PC-9 (cell line): ENCODE measurements around the gene ITPRIPL1. TPM values are rescaled to one million over a fixed set of nuclear protein-coding genes. Genes with fewer than 3 reads are reported as not detected.

Source experiments
- BruUV-seq: library from RNA; stranded (reverse); fragments of 400-500 nt; replicated peaks from 2 replicates; lab custom pipeline; 2021; lab: Mats Ljungman, UMichigan
- CTCF ChIA-PET: fragments of 300-600 bp; sonication (Branson Sonifier 250); formaldehyde crosslinking; loops from one replicate; lab custom pipeline; 2022; ENCODE audit warnings: antibody characterized with exemption; lab: Charles Lee
- POLR2A ChIA-PET: fragments of 300-600 bp; sonication (Branson Sonifier 250); formaldehyde crosslinking; loops from one replicate; lab custom pipeline; 2022; ENCODE audit warnings: antibody characterized with exemption; ENCODE audit not compliant: unreplicated experiment; lab: Charles Lee
- DNase-seq, 2 experiments: peaks; one replicate each; pipeline versions ENCODE4 v3.0.0 to v3.0.0-alpha.2; 2015 to 2022; ENCODE audit warnings: mixed read lengths in 1 of 2
- H2AFZ ChIP-seq: fragments of 200-600 bp; sonication (generic); 2 replicates; pipeline ENCODE4 v1.8.1; 2017; ENCODE audit warnings: antibody characterized with exemption
- H3F3A ChIP-seq: fragments of 200-600 bp; sonication (generic); 2 replicates; pipeline ENCODE4 v1.8.1; 2017; ENCODE audit warnings: antibody characterized with exemption, mild to moderate bottlenecking, low read depth; ENCODE audit not compliant: insufficient read depth
- H3K27ac ChIP-seq: fragments of 200-600 bp; sonication (generic); 2 replicates; pipeline ENCODE4 v1.6.1; 2016; ENCODE audit warnings: mixed run types
- H3K27me3 ChIP-seq: fragments of 200-600 bp; sonication (generic); 2 replicates; pipeline ENCODE4 v1.6.1; 2016; ENCODE audit warnings: low read depth, mixed run types; ENCODE audit not compliant: insufficient read depth
- H3K36me3 ChIP-seq: fragments of 200-600 bp; sonication (generic); 2 replicates; pipeline ENCODE4 v1.6.1; 2016; ENCODE audit warnings: low read depth, mixed run types
- H3K4me1 ChIP-seq: fragments of 200-600 bp; sonication (generic); replicated peaks from 2 replicates; pipeline ENCODE4 v1.6.1; 2016; ENCODE audit warnings: mixed run types; ENCODE audit not compliant: insufficient read depth
- H3K4me2 ChIP-seq: fragments of 200-600 bp; sonication (generic); 2 replicates; pipeline ENCODE4 v1.6.1; 2017; ENCODE audit warnings: mixed run types
- H3K4me3 ChIP-seq: fragments of 200-600 bp; sonication (generic); 2 replicates; pipeline ENCODE4 v1.6.1; 2016; ENCODE audit warnings: mixed run types
- H3K79me2 ChIP-seq: fragments of 200-600 bp; sonication (generic); 2 replicates; pipeline ENCODE4 v1.6.1; 2017; ENCODE audit warnings: low read depth, mixed run types
- H3K9me2 ChIP-seq: fragments of 200-600 bp; sonication (generic); 2 replicates; pipeline ENCODE4 v1.8.1; 2017; ENCODE audit warnings: mild to moderate bottlenecking; ENCODE audit not compliant: insufficient read depth
- H3K9me3 ChIP-seq: fragments of 200-600 bp; sonication (generic); 2 replicates; pipeline ENCODE4 v1.8.1; 2016; ENCODE audit warnings: low read depth; ENCODE audit not compliant: insufficient read depth
- H4K20me1 ChIP-seq: fragments of 200-600 bp; sonication (generic); 2 replicates; pipeline ENCODE4 v1.8.1; 2017; ENCODE audit not compliant: insufficient read depth
- CTCF ChIP-seq: fragments of 200-600 bp; sonication (generic); conservative IDR thresholded peaks from 2 replicates; pipeline ENCODE4 v1.6.1; 2017; ENCODE audit warnings: mixed run types, antibody characterized with exemption, mild to moderate bottlenecking, moderate library complexity
- EZH2 ChIP-seq: fragments of 200-600 bp; sonication (generic); IDR thresholded peaks from 2 replicates; pipeline ENCODE4 v1.8.0; 2017; ENCODE audit warnings: antibody characterized with exemption, low read depth
- intact Hi-C: fragments of 100-400 bp; cut with micrococcal nuclease; formaldehyde crosslinking; loops from one replicate; pipeline ENCODE4 v1.10.0; 2022; ENCODE audit not compliant: unreplicated experiment
- total RNA-seq: library from RNA; stranded (reverse); gene quantifications from 2 replicates; pipeline ENCODE4 v1.2.3, GENCODE V29; 2021

The ITPRIPL1 gene
- total RNA-seq, 1 experiment from 2014 or later: not detected

GRCh38 chr2:96374211-96374951 is 49.3 kb downstream of the ITPRIPL1 start:
- ChIA-PET CTCF (no interaction called here), POLR2A (no interaction called here)
- no peaks in the 10 kb centered on the region for H3K9me2 ChIP-seq
- H3F3A ChIP-seq: peaks cover 18% of the 10 kb centered on the region
- H3K27me3 ChIP-seq: no peaks in the 10 kb centered on the region
- peak overlapping the region; percentile 6; the same call in 1 of the 2 replicates for H3K4me2 ChIP-seq
- H3K27ac ChIP-seq: no peak overlapping the region
- H3K9me3 ChIP-seq: peaks cover 23% of the 10 kb centered on the region; the same call in 1 of the 2 replicates
- H3K4me1 ChIP-seq: peaks cover 12% of the 10 kb centered on the region
- no TSS peak for BruUV-seq
- H3K79me2 ChIP-seq: no peaks in the 10 kb centered on the region
- TF ChIP-seq EZH2 (no peak), CTCF (no peak)
- intact Hi-C loops: no loop called here
- DNase-seq: peak in 1 of 2 experiments; percentile 61
- H4K20me1 ChIP-seq: no peaks in the 10 kb centered on the region
- H3K4me3 ChIP-seq: no peak overlapping the region
- H2AFZ ChIP-seq: no peak overlapping the region
- H3K36me3 ChIP-seq: peaks cover 8% of the 10 kb centered on the region; the same call in 1 of the 2 replicates

Other genes with a start within 250 kb of the ITPRIPL1 start
- gene ADRA2B, start 208.7 kb upstream of the ITPRIPL1 start, total RNA-seq: 0.26 and 0.55 TPM in 2 replicates
- gene ASTL, start 186.8 kb upstream of the ITPRIPL1 start, total RNA-seq: not detected in 2 replicates
- 4.0 and 5.2 TPM in 2 replicates for gene DUSP2, start 179.9 kb upstream of the ITPRIPL1 start, total RNA-seq
- gene STARD7, start 116.5 kb upstream of the ITPRIPL1 start, total RNA-seq: 171 and 189 TPM in 2 replicates
- 38.4 and 50.3 TPM in 2 replicates for gene TMEM127, start 59.3 kb upstream of the ITPRIPL1 start, total RNA-seq
- gene CIAO1, start 59.1 kb upstream of the ITPRIPL1 start, total RNA-seq: 85.3 and 99.5 TPM in 2 replicates
- 214 and 229 TPM in 2 replicates for gene SNRNP200, start 19.8 kb upstream of the ITPRIPL1 start, total RNA-seq
- 55.0 and 55.4 TPM in 2 replicates for gene NCAPH, start 10.4 kb downstream of the ITPRIPL1 start, total RNA-seq
- 0.48 and 0.63 TPM in 2 replicates for gene NEURL3, start 180.0 kb downstream of the ITPRIPL1 start, total RNA-seq
- 5.1 and 6.0 TPM in 2 replicates for gene ARID5A, start 211.4 kb downstream of the ITPRIPL1 start, total RNA-seq